ENCODE results near the gene ZFHX3. TPM values are rescaled to one million over a fixed set of nuclear protein-coding genes. Genes with fewer than 3 reads are reported as not detected.
A peak's percentile ranks its signal among the peaks of the same experiment; 100 is the strongest.

ZFHX3 gene
- total RNA-seq, 4 donors from 2014 or later: 36.3 to 44.0 (median 38.1) TPM

DNA sequence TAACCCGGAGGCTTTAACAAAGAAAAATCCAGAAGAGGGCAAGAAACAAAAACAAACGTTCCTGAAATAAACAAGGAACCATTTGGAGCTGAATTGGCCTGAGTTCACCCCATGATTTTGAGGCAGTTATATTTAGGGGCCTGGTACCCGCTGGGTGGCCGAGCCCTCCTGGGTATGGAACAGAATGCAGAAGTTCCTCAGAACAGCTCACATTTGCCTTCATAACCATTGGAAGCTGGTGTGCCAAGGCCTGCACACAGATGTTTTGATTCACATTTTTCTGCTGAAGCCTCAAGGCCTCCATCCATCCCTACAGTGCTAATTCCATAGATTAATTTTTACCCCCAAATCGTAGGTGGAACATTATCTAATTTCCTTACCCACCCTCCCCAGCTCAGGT, 3.3 kb upstream of the ZFHX3 start:
- WGBS, 2 donors: 57% methylated on average over 5 of the region's 5 CpGs
- Histone ChIP-seq H3K27ac (peak overlapping the region in 3 of 4 donors; percentile 40 to 99 (median 97)), H3K9me3 (no peaks in the 10 kb centered on the region), H3K4me1 (peaks cover 0 to 87% (median 46%) of the 10 kb centered on the region in 4 donors), H3K27me3 (no peaks in the 10 kb centered on the region), H3K4me3 (no peak overlapping the region), H3K36me3 (no peaks in the 10 kb centered on the region)
- DNase-seq (ENCODE audit: low spot score in 2 of 2): no peak
- no peak for TF ChIP-seq POLR2A (IDR thresholded peaks at IDR 0.05)
- TF ChIP-seq EP300 (IDR thresholded peaks at IDR 0.05): peak in 1 of 2 donors; percentile 7

DNA sequence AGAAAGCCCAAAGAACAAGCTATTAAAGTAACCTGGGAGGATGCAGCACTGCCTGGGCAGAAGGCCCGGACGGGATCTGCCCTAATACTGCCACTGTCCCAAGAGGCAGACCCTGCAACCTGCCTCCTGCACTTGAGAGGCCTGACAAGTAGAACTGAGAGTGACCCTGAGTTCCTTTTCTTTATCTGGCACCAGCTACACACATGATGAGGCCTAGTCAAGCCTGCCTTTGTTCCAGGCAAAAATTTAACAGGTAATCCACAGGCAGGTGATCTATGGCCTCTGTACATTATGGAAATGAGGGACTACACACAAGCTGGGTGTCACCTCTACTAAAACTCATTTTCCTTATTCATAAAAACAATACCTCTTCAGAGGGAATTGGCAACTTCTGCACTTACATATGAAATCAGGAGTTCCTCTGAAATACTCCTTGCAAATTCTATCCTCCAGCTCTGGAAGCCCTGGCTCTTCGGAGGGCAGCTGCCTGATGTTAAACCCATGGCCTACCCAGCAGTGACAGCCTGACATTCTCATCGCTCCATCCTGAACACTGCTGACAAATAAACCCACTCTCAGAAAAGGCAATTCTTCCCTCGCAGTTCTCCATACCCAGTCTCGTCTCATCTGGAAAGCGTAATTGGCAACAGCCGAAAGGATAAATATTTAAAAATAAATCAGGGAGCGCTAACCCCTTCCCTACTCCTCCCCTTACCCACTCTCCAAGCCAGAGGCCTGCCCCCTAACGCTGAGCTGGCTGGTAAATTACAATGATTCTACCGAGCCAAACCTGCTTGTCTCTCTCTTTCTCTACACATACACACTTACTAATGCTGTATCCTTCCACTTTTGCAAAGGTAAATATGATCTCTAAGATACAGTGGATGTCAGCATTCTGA, 2.5 kb upstream of the ZFHX3 start:
- no peak for DNase-seq (ENCODE audit: low spot score in 2 of 2)
- Histone ChIP-seq H3K9me3 (no peaks in the 10 kb centered on the region), H3K27me3 (no peaks in the 10 kb centered on the region), H3K27ac (peak overlapping the region in 3 of 4 donors; percentile 40 to 99 (median 97)), H3K4me3 (no peak overlapping the region), H3K4me1 (peaks cover 0 to 87% (median 45%) of the 10 kb centered on the region in 4 donors), H3K36me3 (no peaks in the 10 kb centered on the region)
- TF ChIP-seq, protein P1, sequence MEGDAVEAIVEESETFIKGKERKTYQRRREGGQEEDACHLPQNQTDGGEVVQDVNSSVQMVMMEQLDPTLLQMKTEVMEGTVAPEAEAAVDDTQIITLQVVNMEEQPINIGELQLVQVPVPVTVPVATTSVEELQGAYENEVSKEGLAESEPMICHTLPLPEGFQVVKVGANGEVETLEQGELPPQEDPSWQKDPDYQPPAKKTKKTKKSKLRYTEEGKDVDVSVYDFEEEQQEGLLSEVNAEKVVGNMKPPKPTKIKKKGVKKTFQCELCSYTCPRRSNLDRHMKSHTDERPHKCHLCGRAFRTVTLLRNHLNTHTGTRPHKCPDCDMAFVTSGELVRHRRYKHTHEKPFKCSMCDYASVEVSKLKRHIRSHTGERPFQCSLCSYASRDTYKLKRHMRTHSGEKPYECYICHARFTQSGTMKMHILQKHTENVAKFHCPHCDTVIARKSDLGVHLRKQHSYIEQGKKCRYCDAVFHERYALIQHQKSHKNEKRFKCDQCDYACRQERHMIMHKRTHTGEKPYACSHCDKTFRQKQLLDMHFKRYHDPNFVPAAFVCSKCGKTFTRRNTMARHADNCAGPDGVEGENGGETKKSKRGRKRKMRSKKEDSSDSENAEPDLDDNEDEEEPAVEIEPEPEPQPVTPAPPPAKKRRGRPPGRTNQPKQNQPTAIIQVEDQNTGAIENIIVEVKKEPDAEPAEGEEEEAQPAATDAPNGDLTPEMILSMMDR (IDR thresholded peaks at IDR 0.05): no peak
- TF ChIP-seq POLR2A (IDR thresholded peaks at IDR 0.05): no peak
- no peak for TF ChIP-seq EP300 (IDR thresholded peaks at IDR 0.05)
- WGBS, 2 donors: 69 to 70% methylated on average over 11 of the region's 11 CpGs

DNA sequence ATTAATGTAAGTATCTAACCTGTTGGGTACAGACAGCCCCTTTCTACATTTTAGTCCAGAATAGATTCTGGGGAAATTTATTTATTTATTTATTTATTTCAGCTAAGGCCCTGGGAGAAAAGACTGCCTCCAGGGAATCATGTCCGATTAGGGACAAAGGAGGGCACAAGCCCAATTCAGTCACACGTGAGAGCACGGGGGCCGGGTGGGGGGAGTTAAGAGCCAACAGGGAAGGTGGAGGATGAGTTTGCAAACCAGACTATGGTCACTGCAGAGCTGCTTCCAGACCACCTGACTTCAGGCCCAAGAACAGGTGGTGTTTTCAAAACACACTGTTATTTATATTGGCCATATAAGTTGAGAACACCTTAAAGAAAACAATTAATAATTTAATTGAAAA, 1.6 kb upstream of the ZFHX3 start:
- 73 to 76% methylated on average over 4 of the region's 4 CpGs for WGBS, 2 donors
- H3K4me3 ChIP-seq: no peak overlapping the region
- no peaks in the 10 kb centered on the region for H3K36me3 ChIP-seq
- DNase-seq (ENCODE audit: low spot score in 2 of 2): no peak
- peak overlapping the region in 3 of 4 donors; percentile 40 to 99 (median 97) for H3K27ac ChIP-seq
- peaks cover 0 to 87% (median 41%) of the 10 kb centered on the region in 4 donors for H3K4me1 ChIP-seq
- H3K9me3 ChIP-seq: no peaks in the 10 kb centered on the region
- TF ChIP-seq POLR2A (IDR thresholded peaks at IDR 0.05): no peak
- H3K27me3 ChIP-seq: no peaks in the 10 kb centered on the region

DNA sequence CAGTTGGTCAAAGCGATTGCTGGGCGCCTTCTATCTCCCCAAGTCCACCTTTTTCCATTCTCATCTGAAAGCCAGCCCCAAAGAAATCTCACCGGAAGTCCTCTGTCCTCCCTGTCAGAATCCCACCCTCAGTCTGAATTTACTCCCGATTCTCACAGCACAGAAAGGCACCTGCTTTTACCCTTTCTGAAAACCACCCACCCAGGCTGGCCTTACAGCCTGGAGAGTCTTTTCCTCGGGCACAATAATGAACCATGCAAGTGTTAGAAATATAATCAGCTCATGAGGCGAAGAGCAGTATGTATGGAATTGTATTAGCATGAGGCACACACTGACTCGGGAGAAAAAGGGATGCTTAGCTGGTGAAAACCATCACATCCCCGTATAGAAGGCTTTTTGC, 1.2 kb upstream of the ZFHX3 start:
- Histone ChIP-seq H3K4me3 (peak overlapping the region in 2 of 4 donors; percentile 71 to 91), H3K4me1 (peaks cover 0 to 87% (median 40%) of the 10 kb centered on the region in 4 donors), H3K9me3 (no peaks in the 10 kb centered on the region), H3K27ac (peak overlapping the region; percentile 83 to 99 (median 96)), H3K27me3 (no peaks in the 10 kb centered on the region), H3K36me3 (no peaks in the 10 kb centered on the region)
- WGBS, 2 donors: 69 to 81% methylated on average over 8 of the region's 8 CpGs
- TF ChIP-seq POLR2A (IDR thresholded peaks at IDR 0.05): no peak
- TF ChIP-seq, protein P1 (IDR thresholded peaks at IDR 0.05): no peak
- TF ChIP-seq EP300 (IDR thresholded peaks at IDR 0.05): no peak
- DNase-seq (ENCODE audit: low spot score in 2 of 2): no peak

- WGBS, 2 donors: 9 to 23% methylated on average over 16 to 33 of the region's 57 CpGs
- Histone ChIP-seq H3K27me3 (no peaks in the 10 kb centered on the region), H3K27ac (peak overlapping the region; percentile 83 to 99 (median 96)), H3K4me1 (peaks cover 0 to 87% (median 39%) of the 10 kb centered on the region in 4 donors), H3K36me3 (no peaks in the 10 kb centered on the region), H3K4me3 (peak overlapping the region; percentile 71 to 91 (median 81)), H3K9me3 (no peaks in the 10 kb centered on the region)
- DNase-seq (ENCODE audit: low spot score in 2 of 2): peak in 1 of 2 donors; percentile 49
- TF ChIP-seq, protein P1 (IDR thresholded peaks at IDR 0.05): peak in 2 of 5 experiments; percentile 20 to 44
- no peak for TF ChIP-seq POLR2A (IDR thresholded peaks at IDR 0.05)
- TF ChIP-seq EP300 (IDR thresholded peaks at IDR 0.05): peak in 1 of 2 donors; percentile 50
Observed at GRCh38 chr16:73048292-73049080, 558 bp upstream of the ZFHX3 start.

Data from tibial nerve (tissue), 4 donors.